ENCODE measurements around the gene DRGX. TPM values are rescaled to one million over a fixed set of nuclear protein-coding genes. Genes with fewer than 3 reads are reported as not detected.

Gene DRGX
- total and polyA plus RNA-seq, 2 of the 13 experiments (the other 11 are each of a cell fraction or from before 2014, with no cell fraction given): not detected

GRCh38 chr10:49349390-49349789, 46.5 kb downstream of the DRGX start:
- Histone ChIP-seq H3K9ac (ENCODE audit: insufficient read depth, low read depth, low read length) (no peak overlapping the region), H3K27me3 (ENCODE audit: control insufficient read depth in 1 of 2, insufficient read depth in 2 of 2, low read length in 2 of 2) (no peaks in the 10 kb centered on the region), H3K4me3 (replicated peaks in 1 of 3; ENCODE audit: insufficient read depth in 1 of 3, low read depth in 2 of 3, low read length in 3 of 3) (no peak overlapping the region), H3K36me3 (replicated peaks in 1 of 2; ENCODE audit: control insufficient read depth in 1 of 2, insufficient read depth in 2 of 2, low read length in 2 of 2) (no peaks in the 10 kb centered on the region), H4K20me1 (ENCODE audit: insufficient read depth, low read length) (no peaks in the 10 kb centered on the region), H3K4me2 (ENCODE audit: low read depth, low read length) (no peak overlapping the region), H3K79me2 (ENCODE audit: insufficient read depth, low read length) (no peaks in the 10 kb centered on the region), H3K4me1 (ENCODE audit: insufficient read depth, low read length) (no peaks in the 10 kb centered on the region), H3K27ac (ENCODE audit: extremely low read length, insufficient read depth, low read length) (no peak overlapping the region), H3K9me3 (ENCODE audit: low read length) (no peaks in the 10 kb centered on the region), H2AFZ (ENCODE audit: low read length) (no peak overlapping the region)
- WGBS (ENCODE audit: low lambda C conversion rate): 34% methylated on average over 4 of the region's 4 CpGs
- in situ Hi-C loops (cut with HindIII; ENCODE audit: extremely low pct_ligation_motif_present, low pct_unique_long_range_greater_than_20kb): no loop called here
- BruUV-seq (replicated peaks): no TSS peak
- ATAC-seq (no peak), FAIRE-seq (no peak), DNase-seq (ENCODE audit: low spot score) (no peak)
- ChIA-PET CTCF (ENCODE audit: low intra/inter-chr PET ratio, low total read pairs) (no interaction called here), POLR2A (no interaction called here)
- intact Hi-C loops (cut with micrococcal nuclease; ENCODE audit: unreplicated experiment): no loop called here
- TF ChIP-seq DPF2 (CRISPR knock-in tag; IDR thresholded peaks at IDR 0.05; ENCODE audit: borderline replicate concordance, low read depth): no peak
- TF ChIP-seq ZNF660 (CRISPR knock-in tag; IDR thresholded peaks at IDR 0.05; ENCODE audit: borderline replicate concordance, low read depth): no peak
- TF ChIP-seq PHB2 (IDR thresholded peaks at IDR 0.05; ENCODE audit: partially characterized antibody): no peak
- TF ChIP-seq ZNF883 (CRISPR knock-in tag; IDR thresholded peaks at IDR 0.05; ENCODE audit: not compliant biosample characterization): no peak
- no peak for TF ChIP-seq CAMTA2 (CRISPR knock-in tag; IDR thresholded peaks at IDR 0.05; ENCODE audit: borderline replicate concordance)
- TF ChIP-seq MEIS1 (CRISPR knock-in tag; IDR thresholded peaks at IDR 0.05; ENCODE audit: borderline replicate concordance): no peak
- TF ChIP-seq TRIM22 (IDR thresholded peaks at IDR 0.05): no peak
- TF ChIP-seq ZHX1 (CRISPR knock-in tag; IDR thresholded peaks at IDR 0.05; ENCODE audit: low read depth): no peak
- TF ChIP-seq SRF (IDR thresholded peaks at IDR 0.05; ENCODE audit: low read depth, low read length): no peak
- no peak for TF ChIP-seq ZFP41 (CRISPR knock-in tag; IDR thresholded peaks at IDR 0.05; ENCODE audit: borderline replicate concordance)
- TF ChIP-seq MED8 (CRISPR knock-in tag; IDR thresholded peaks at IDR 0.05; ENCODE audit: insufficient replicate concordance): no peak
- TF ChIP-seq ZNF124 (CRISPR knock-in tag; IDR thresholded peaks at IDR 0.05): no peak
- TF ChIP-seq ZNF275 (CRISPR knock-in tag; IDR thresholded peaks at IDR 0.05; ENCODE audit: borderline replicate concordance): no peak

All from HepG2 (cell line).